Measurements from ENCODE around the gene TMEM273. TPM values are rescaled to one million over a fixed set of nuclear protein-coding genes. Genes with fewer than 3 reads are reported as not detected.

The TMEM273 gene, protein sequence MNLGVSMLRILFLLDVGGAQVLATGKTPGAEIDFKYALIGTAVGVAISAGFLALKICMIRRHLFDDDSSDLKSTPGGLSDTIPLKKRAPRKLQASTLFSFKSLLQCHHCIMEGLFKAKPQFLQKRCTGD
- total RNA-seq (2014; rRNA removed; shearing (Covaris generic)) = not detected in 2 replicates

DNA sequence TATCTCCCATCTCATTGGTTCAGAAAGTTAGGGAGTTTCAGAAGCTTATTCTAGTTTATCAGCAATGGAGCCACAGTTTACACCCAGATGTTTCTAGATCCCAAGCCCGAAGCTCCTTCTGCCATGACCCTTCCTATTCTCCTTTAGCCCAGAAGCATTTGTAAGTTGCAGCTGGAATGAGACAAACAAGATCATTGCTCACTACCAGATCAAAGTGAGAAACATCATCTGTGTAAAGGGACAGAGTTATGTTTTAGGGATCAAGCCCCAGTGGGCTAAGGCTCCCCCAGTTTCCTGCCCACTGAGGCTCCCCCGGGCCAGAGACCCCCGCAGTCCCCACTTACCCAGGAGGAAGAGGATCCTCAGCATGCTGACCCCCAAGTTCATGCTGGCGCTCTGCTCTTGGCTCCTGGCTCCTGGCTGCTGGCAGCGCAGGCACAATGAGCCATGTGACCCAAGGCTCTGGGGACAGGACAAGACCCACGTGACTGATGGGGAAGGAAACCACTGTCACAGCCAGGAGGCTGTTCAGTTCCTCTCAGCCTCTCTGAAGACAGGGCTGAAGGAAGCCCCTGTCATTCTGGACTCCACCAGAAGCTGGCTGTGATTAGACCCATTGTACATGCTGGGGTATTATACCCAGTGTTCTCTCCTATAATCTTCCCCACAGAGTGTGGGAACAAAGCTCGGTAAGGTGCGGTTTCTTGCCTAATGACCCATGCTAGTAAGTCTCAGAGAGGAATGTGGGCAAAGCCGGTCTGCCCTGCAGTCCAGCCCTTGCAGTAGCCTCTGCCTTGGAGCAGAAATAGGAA is at the start of gene TMEM273:
Gene TMEM273, minus strand, starts transcription at position 442 of the 812 bp plus-strand sequence. Its CDS starts 55 bp downstream, at position 387.
- DNase-seq (ENCODE audit: low read depth) = peak; percentile 37

DNA sequence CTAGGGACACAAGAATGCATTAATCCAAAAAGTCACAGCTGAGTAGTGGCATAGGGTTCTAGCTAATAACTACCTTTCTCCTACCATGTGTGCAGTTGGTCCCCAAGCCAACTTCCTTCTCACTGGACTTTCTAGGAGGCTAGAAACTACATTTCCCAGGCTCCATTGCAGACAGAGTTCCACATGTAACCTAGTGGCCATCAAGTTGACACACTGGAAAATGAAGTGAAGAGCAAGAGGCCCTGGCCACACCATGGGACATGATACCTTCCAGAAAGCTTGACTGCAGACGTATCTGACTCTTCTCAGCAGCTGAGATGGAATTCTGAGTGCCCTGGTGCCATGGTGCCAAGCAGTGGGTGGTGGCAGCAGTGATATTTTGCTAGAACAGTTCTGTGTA is 49.8 kb upstream of the TMEM273 start:
- no peak for DNase-seq (ENCODE audit: low read depth)

DNA sequence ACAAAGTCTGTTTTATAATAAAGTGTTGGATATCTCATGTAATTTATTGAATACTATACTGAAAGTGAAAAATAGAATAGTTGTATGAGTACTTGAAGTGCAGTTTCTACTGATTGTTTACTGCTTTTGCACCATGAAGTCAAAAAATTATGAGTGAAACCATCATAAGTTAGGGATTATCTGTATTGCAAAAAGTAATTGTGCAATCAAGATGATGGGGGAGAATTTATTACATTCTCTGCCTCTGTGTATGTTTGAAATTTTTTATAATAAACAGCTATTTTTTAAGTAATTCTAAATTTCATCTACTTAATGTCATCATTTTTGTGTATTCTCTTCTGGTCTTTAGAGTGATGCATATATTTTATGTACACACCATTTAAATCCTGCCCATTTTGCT is 47.2 kb upstream of the TMEM273 start:
- no peak for DNase-seq (ENCODE audit: low read depth)

DNA sequence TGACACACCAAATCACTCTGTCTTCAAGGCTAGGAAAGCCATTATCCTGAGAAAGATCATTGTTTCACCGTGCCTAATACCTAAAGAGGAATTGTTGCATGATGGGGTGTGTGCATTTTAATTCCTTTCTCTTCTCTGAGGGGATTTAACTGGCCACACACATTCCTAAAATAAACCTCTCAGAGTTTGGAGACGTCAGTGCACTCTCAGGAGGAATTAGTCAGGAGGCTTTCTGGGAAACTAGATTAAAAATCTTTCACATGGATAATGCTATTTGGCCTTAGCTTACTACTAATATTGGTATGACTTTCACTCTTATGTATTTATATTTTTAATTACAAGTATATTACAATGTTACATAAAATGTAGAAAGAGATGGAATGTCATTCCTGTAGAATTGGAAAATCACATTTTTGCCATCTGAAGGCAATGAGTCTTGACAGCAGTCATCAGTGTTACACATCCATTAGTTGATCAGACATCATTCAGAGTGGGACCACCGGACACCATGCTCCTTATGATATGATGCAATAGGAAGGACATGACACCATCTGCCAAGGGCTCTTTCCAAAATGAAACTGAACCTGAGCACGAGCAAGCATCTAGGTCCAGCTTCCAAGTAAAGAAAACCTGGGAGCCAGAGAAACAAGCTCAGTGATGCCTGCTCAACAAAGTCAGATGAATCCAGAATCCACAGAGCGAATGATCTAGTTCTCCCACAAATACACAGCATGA is 43.1 kb upstream of the TMEM273 start:
- DNase-seq (ENCODE audit: low read depth) = no peak

DNA sequence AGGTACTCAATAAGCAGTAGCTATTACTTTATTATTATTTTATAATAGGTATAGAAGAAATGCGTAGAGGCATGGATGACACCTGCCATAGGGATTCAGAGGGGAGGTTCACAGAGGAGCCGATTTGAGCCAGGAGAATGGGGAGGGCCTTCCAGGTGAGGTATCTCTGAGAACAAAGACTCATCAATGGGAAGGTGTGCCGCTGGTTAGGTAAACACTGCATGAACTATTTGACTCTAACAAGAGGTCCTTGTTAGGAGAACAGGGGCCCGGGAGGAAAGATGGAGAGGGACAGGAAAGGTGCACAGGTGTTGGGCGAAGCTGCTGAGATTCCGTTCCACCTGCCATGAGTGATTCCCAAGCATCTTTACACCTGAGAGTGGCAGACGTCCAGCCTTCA is 41.8 kb upstream of the TMEM273 start:
- no peak for DNase-seq (ENCODE audit: low read depth)

DNA sequence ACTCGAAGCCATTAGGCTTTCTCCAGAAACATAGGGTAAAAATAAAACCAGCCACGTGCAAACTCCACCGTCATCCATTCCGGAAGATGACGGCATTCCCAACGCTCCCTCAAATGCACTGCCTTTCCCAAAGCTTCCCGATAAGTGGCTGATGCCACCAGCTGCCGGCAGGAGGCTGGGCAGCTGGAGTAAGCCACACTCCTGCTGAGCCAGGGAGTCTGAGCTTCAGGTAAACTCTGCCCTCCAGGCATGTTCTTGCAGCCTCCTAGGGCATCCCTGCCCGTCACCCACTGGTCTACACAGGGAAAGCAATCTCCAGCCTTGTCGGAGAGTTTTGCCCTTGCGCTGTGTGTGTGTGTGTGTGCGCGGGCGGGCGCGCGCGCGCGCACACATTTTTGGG is 40.5 kb upstream of the TMEM273 start:
- no peak for DNase-seq (ENCODE audit: low read depth)

DNA sequence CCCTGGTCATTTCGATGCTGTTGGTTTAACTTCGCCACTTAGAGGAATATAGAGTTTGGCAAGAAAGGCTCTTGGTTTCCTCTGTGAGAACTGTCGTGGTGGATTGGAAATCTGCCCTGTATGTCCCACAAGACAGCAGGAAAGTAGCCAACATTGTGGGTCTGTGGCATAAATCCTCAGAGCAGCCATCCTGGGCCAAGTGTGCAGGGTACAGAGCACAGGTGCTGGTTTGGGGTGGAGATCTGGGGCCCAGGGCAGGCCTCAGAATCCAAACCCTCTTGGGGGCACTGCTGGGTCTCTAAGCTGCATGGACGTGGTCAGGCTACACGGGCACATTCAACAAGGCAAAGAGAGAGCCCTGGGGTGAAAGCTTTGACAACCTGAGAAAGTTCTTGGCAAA is 39.2 kb upstream of the TMEM273 start:
- no peak for DNase-seq (ENCODE audit: low read depth)

DNA sequence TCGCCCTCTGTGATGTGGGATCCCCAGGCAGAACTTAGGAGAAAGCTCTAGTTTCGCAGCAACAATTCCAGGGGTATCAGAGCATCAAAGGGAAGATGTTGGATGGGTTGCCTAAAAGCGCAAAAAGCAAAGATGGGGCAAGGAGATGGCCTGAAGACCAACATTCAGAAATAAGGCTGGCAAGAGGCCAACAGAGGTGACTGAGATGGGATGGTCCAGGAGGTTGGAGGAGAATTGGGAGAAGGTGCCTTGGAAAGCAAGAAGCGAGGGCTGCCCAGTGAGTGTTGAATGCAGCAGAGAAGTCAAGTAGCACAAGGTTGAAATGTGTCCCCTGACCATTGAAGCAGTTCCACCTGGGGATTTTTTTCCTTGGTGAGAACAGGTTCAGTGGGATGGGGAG is 38.4 kb upstream of the TMEM273 start:
- no peak for DNase-seq (ENCODE audit: low read depth)

DNA sequence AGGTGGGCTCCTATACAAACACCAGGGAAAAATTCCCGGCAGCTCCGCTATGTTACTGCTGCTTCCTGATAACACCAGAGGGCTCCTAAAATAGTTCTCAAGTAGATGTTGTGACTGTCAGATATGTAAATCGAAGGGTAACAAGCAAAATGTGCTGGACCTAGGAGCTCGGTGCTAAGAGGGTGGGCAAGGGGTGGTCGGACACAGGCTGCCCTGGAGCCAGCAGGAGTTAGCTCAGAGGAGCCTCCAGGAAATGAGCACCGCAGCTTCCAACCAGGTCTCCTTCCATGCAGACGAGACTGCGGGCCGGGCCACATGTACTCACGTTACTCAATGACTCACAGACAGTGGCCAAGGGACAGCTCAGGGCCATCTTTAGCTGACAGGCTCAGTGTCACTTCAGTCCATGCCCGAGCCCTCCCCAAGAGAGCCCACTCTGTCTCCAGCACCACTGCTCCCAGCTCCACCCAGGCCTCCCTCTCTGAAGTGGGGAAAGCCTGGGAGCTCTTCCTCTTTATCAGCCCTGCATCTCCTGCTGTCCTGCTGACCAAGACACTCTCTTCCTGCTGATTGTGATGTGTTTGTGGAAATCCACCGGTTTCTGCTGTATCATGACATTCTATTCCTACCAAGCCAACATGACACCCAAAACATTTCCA is 37.2 kb upstream of the TMEM273 start:
- DNase-seq (ENCODE audit: low read depth) = no peak

DNA sequence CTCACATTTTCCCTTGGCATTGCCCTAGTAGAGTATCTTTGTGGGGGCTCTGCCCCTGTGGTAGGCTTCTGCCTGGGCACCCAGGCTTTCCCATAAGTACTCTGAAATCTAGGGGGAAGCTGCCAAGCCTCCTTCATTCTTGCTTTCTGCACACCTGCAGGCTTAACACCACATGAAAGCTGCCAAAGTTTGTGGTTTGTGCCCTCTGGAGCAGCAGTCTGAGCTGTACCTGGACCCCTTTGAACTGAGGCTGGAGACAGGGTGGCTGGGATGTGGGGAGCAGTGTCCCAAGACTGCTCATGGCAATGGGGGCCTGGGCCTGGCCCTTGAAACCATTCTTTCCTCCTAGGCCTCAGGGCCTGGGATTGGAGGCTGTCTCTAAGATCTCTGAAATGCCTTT is 35.0 kb upstream of the TMEM273 start:
- DNase-seq (ENCODE audit: low read depth) = no peak

DNA sequence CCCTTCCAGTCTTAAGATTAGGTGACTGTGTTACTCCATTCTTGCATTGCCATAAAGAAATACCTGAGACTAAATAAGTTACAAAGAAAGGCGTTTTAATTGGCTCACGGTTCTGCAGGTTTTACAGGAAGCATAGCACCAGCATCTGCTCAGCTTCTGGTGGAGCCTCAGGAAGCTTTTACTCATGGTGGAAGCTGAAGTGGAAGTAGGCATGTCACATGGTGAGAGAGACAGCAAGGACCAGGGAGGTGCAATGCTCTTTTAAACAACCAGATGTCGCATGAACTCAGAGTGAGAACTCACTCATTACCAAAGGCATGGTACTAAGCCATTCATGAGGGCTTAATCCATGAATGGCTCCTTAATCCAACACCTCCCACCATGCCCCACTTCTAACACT is 34.0 kb upstream of the TMEM273 start:
- DNase-seq (ENCODE audit: low read depth) = no peak

DNA sequence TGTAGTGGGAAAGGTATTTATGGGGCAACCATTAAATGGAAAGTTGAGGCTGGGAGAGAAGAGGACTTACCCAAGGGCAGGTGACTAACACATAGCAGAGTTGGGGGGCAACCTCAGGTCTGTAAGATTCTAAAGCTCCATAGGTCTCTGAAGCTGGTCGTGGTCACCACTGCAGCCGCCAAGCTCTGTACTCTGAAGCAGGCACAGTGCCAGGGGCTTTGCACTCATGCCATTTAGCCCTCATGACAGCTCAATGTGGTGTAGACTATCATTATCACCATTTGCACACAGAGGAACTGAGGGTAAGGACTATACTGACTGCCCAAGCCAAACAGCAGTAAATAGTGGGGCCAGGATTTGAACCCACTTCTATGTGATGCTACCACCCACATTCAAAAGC is 32.5 kb upstream of the TMEM273 start:
- no peak for DNase-seq (ENCODE audit: low read depth)

DNA sequence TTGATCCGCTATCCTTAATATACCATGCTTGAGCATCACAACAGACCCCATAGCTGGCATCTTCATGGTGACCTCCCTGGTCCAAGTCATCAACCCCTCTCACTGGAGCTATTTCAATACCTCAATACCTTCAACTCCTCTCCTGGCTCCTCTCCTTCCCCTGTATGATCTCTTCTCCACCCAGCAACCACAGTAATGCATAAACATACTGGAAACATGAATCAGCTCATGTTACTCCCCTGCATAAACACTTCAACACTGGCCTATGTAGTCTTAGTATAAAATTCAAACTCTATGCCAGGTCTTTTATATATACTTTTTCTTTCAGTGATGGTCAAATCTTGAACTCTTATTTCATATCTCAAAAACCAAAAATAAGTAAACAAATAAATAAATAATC is 31.8 kb upstream of the TMEM273 start:
- peak; percentile 4 for DNase-seq (ENCODE audit: low read depth)

DNA sequence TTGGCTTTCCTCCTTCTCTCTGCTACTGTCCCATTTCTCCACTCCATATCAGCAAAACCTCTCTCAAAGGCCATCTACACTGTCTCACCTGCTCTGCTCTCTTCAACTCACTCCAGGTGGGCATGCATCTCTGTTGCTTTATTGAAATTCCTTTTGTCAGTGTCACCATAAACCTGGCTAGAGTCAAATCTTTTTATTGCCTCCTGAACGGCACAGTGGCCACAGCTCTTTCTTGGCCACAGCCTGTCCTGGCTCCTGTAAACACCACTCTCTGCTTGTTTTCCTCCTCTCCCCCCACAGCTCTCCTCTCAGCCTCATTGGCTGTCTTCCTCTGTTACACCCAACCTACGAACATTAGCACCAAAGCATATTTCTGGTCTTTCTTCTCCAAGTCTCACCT is 31.1 kb upstream of the TMEM273 start:
- no peak for DNase-seq (ENCODE audit: low read depth)

DNA sequence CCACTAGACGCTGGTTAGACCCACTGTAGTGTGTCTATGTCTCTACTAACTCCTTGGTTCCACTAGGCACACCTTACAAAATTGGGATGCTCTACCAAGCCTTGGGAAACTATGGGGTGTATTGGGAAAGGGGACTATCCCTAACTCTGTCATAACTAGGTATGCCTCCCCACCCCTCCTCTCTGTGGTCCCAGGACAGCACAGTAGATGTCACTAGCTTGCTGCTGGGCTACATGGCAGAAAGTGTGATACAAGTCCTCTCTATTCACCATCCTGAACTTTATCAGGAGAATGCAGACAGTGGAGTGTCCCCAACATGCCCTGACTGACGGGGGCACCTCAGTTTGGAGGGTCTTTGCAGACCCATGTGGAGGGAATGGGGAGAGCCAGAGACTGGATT is 30.3 kb upstream of the TMEM273 start:
- no peak for DNase-seq (ENCODE audit: low read depth)

DNA sequence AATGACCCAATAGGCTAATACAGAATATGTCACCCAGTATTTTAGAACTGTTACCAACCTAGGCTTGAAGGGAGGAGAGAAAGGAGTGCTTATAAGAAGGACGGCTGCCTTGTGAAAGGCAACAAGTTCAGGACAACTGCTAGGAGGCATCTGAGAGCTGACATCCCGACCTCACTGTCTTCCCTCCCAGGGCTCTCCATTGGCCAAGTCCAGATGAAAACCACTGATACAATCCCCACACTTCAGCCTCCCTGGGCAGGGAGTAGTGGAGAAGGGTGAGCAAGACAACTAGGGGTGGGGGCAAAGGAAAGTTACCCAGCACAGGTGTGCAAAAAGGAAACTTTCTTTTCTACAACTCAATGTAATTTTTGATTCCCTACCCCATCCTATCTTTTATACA is 29.5 kb upstream of the TMEM273 start:
- no peak for DNase-seq (ENCODE audit: low read depth)

DNA sequence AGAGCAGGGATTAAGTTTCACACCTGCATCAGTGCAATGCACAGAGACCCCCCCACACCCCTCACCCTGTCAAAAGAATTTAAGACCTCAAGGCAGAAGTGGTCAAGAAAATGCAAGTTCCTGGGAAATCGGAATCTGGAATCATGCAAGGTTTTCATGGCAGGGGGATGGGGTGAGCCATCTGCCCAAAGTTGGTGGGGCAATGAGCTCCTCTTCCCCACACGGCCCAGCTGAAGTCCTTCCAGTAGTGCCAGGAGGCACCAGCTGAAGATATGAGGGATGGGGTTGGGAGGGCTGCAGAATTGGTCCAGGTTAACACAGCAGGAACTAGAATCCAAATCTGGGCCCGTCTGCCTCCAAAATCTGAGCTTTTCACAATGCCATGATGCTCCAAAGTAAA is 25.0 kb upstream of the TMEM273 start:
- no peak for DNase-seq (ENCODE audit: low read depth)

DNA sequence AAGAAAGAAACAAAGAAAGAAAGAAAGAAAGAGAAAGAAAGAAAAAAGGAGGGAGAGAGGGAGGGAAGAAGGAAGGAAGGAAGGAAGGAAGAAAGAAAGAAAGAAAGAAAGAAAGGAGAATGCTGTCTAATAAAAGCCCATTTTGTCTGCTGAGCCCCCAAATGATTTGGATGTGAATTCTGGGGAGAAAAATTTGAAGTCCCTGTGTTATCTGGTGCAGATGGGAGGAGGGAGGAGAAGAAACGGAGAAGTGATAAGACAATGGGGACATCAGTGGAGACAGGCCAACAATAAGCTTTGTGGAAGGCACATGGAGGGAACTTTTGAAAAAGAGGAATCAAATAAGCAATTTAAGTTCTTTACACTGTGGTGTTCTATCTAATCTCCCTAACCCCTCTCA is 24.6 kb upstream of the TMEM273 start:
- no peak for DNase-seq (ENCODE audit: low read depth)

DNA sequence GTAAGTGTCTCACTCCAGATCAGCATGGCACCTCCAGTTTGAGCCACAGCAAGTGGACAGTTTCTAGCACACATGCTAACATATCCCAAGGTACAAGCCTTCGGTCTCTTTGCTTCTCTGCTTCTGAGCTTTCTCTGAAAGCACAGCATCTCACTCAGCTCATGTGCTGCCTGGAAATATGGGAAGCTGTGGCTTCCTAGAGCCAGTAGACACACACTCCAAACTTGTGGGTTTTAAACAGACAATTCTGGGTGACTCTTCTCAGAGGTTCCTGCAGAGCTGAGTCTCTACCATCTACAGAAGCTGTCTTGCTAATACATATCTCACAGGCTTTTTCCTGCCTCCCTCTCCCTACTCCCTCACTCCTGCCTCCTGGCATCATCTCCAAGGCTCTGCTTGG is 23.9 kb upstream of the TMEM273 start:
- no peak for DNase-seq (ENCODE audit: low read depth)

DNA sequence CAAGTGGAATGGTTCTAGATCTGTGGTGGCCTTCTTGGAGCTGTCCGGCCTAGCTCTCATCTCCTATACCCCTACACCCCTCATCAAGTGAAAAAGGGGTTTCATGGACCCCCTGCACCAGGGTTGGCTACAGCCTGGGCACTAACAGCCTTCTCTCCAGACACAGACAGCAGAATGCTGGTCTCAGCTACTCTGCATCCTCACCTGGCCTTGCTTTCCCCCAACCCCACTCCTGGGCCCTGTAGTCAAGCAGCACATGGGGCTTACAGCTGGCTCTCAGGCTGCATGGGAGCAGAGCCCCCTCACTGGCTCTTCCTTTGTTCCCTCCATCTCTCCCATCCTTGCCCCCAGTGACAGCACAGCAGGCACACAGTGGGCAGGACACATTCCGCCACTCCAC is 20.8 kb upstream of the TMEM273 start:
- no peak for DNase-seq (ENCODE audit: low read depth)

DNA sequence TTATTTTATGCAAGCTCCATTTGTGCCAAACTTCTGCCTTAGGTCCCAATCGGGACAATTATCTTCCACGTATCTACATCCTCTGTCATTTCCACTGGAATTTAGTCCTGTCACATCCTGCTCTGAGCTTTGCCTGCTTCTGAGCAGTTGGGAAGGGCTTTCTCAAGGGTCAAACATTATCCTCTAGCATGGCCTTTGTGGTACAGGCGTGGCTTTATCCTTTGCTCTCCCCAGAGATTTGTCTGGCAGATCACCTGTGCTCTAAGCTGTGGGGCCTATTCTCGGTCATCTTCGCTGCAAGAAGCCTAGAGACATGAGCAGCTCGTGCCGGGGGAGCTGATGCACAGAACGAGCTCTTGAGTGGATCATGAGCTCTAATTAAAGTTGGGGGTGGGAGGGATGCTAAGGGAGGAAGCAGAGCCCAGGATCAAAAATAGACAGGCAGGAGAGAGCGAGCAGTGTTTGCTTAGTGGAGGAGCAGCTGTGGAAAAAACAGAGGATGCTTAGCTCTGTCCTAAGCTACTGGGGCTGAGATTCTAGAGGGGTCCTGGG is 19.8 kb upstream of the TMEM273 start:
- DNase-seq (ENCODE audit: low read depth) = no peak

DNA sequence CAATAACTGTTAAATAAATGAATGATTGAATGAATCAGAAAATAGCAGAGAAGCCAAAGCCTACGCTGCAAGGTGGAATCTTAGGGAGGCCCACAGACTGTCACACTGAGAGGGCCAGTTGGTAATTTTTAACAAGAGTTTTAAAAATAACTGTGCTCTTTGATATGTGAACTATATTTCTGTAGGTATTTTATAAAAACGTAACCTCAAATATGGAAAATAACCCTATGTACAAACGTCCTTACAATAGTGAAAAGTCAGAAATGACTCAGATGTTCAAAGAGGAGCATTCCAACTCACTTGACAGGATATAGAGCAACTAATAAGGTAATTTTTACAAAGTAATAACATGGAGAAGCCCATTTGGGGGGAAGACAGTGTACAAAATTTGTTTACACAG is 18.9 kb upstream of the TMEM273 start:
- DNase-seq (ENCODE audit: low read depth) = no peak
